AG08396 (cell line): ENCODE results near the gene MAOA.
A peak's percentile ranks its signal among the peaks of the same experiment; 100 is the strongest.
"Not testable (repeated sequence)": the region's sequence is repeated elsewhere in the genome, so short reads cannot be mapped to it uniquely, and the experiment has no call there.

ENCODE experiments used
- DNase-seq: peaks from one replicate; pipeline ENCODE4 v3.0.0; 2012; ENCODE audit warnings: low spot score, mixed read lengths

The MAOA gene

GRCh38 chrX:43718081-43718480, 62.0 kb downstream of the MAOA start:
- no peak for DNase-seq

- no peak for DNase-seq
Observed at GRCh38 chrX:43718546-43718945, 62.4 kb downstream of the MAOA start.

GRCh38 chrX:43718956-43719355, 62.9 kb downstream of the MAOA start:
- DNase-seq = no peak

- DNase-seq = no peak
Observed at GRCh38 chrX:43720082-43720481, 64.0 kb downstream of the MAOA start.

DNA sequence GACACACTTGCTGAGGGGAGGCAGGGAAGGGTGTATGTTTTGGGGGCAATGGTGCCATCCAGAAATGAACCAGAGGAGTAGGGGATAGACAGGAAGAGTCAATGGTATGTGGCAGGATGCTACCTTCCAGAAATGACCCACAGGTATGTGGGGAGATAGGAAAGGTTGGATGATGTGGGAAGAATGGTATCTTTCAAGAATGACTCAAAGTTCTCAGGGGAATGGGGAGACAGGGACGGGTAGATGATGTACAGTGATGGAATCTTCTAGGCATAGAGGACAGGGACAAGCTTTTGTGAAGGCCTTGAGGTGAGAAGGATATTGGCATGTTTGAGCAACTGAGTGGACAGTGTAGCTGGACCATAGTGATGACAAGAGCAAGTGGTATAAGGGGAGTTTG, 64.9 kb downstream of the MAOA start:
- no peak for DNase-seq

DNA sequence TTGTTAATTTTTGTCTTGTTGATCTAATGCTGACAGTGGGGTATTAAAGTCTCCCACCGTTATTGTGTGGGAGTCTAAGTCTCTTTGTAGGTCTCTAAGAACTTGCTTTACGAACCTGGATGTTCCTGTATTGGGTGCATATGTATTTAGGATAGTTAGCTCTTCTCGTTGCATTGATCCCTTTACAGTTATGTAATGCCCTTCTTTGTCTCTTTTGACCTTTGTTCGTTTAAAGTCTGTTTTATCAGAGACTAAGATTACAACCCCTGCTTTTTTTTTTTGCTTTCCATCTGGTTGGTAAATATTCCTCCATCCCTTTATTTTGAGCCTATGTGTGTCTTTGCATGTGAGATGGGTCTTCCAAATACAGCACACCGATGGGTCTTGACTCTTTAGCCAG, 69.1 kb downstream of the MAOA start:
- not testable (repeated sequence) for DNase-seq

GRCh38 chrX:43727254-43727653, 71.2 kb downstream of the MAOA start:
- not testable (repeated sequence) for DNase-seq

- DNase-seq = no peak
Observed at GRCh38 chrX:43728002-43728401, 71.9 kb downstream of the MAOA start.

DNA sequence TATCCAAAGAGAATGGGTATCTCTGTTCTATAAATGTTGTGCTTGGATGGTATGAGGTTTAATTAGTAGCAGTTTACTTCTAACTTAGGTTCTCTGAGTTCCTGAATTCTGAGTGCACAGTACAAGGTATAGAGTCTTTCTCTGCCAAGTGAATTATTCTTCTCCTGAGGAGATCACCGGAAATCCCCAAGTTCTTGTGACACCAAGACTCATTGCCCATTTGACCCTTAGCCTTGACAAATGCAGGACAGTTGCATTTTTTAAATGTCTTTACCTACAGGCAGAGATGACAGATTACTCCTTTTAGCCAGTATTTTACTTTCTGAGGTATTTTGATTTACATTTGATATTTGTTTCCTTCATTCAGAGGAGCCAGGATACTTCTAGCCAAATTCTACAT, 72.9 kb downstream of the MAOA start:
- DNase-seq = no peak

DNA sequence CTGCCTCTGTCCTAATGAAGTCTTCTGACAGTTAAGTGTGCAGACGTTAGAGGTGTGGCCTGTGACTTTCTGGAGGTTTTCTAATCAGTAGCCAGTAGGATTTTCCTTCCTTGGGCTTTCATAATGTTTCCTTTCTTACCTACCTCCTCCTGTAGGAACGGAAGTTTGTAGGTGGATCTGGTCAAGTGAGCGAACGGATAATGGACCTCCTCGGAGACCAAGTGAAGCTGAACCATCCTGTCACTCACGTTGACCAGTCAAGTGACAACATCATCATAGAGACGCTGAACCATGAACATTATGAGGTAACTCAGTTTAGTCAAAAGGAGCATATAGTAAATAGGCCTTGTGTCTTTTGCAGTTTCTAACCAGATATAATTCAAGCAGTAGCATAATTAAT, 75.0 kb downstream of the MAOA start:
- no peak for DNase-seq

GRCh38 chrX:43733699-43734098, 77.6 kb downstream of the MAOA start:
- no peak for DNase-seq

DNA sequence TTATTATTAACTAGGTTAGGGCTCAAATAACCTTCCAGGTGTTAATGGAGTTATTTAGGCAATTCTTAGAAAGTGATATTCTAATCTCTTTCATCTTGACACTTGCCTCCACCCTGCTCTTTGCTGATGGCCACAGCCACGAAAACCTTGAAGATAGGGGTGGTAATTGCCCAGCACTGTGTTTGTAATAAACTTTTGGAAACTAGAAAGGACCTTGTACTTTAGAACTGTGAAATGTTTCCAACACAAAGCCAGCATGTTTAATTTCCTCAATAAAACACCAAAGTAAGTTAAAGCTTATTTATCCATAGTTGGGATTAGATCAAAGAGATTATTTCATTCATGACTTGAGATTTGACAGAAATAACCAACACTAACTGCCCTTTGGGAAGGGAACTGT, 78.3 kb downstream of the MAOA start:
- DNase-seq = no peak

- DNase-seq = no peak
Observed at GRCh38 chrX:43735534-43735933, 79.4 kb downstream of the MAOA start.

GRCh38 chrX:43735957-43736356, 79.9 kb downstream of the MAOA start:
- no peak for DNase-seq

GRCh38 chrX:43741843-43742573, 85.9 kb downstream of the MAOA start:
- no peak for DNase-seq

DNA sequence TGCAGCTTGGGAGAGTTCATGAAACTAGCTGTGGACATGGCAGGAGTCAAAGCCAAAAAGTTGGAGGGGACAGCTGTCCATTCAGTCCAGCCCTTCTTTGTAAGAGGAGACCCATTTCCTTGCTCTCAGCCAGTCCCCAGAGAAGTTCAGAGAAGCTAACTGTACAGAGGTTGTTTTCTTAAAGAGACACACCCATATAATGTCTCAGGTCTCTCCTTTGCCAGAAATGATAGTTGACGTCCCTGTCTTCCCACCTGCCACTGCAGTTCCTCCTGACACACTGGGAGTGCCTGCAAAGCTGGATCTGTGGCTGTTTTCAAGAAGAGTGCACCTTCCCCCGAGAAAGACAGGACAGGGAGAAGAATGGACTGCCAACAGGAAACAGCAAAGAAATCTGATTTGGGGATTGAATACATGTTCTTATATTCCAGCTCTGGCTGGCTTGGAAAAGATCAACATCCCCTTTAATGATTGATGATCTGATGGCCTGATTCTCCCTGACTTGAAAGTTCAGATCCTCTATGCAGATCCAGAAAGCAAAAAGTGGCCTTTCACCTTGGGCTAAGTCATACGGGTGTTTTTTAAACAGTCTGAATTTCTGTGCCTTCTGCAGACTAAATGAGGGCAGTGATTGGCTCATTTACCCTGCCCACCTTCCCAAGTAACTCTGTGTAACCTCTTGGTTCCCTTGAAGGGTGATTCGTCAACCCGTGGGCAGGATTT, 87.2 kb downstream of the MAOA start:
- DNase-seq = no peak

GRCh38 chrX:43744284-43744683, 88.2 kb downstream of the MAOA start:
- no peak for DNase-seq

DNA sequence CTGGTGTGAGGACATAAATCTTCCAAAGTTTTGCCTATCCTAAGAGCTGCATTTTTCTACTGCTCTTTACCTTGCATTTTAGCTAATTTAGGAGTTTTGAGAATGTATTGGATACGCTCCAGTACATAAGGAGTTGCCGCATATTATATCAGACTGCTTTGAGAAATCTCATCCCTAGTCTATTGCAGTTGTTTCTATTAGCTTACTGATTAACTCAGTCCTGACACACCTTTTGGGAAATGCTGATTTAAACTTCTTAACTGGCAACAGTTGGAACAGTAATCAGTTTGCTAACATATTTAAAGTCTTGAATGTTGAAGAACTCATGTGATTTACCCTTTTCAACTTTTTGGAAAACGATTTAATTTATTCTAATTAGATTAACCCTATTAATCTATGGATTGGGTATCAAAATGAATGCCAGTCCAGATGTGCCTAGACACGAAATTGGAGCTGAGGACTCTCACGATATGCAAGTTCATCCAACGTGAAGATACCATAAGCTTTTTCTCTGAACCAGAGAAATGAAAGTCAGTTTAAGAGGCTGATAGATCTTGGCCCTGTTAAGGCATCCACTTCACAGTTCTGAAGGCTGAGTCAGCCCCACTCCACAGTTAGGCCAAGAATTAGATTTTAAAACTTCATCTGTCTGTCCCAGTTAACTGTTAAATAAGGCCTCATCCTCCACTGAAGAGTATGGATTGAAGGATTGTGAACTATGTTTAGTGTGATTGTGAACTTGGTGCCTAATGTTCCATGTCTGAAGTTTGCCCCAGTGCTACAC, 90.0 kb downstream of the MAOA start:
- DNase-seq = no peak

- no peak for DNase-seq
Observed at GRCh38 chrX:43747476-43747875, 91.4 kb downstream of the MAOA start.

DNA sequence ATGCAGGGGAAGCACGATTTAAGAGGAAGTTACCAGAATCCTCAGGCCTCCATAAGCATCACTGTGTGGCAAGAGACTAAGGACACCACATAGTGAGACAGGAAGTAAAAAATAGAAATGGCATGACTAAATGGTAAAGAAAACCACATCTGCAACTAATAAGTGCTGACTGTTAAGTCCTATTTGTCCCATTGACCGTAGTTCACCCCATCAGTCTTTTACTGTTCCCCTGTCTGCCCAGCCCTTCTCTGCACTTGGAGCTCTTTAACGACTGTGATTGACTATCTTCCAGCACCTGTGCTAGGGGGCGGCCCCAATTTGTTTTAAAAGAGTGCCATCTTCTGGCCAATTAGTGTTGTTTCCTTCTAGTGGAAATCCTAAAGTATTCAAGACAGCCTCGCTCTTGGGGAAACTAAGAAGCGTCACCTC, 94.2 kb downstream of the MAOA start:
- DNase-seq = peak; percentile 25

DNA sequence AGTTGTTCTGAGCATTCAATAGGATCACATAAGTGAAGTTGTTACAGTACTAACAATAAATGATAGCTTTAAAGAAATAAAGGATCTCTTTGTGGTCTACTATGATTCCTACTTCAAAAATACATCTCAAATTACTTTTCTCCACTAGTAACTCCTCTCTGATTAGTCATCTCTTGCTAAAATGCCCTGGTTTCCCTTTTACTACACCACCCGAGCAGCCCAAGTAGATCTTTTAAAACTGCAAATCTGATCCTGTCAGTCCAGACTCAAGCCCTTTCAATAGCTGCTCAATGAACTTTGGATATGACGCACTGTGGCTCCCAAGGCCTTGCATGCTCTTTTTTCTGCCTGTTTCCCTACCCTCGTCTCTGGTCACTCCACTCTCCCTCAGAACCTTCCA, 97.5 kb downstream of the MAOA start:
- peak; percentile 7 for DNase-seq

DNA sequence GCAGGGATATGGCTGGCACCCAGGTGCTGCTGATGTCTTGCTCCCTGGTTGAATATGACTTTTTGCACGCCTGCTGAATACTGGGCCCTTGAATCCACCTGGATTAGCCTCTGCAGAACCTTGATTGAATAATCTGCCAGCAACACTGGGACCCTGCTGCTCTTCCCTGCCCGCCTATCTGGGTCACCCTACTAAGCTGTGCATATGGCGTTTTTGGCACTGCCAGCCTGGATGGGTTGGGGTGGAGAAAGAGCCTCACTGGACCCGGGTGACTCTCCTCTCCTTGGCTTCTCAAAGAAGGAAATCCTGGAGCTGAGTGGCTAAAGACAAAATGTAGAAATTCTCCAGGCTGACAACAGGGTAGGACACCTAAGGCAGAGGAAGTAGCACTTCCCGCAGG, 100.0 kb downstream of the MAOA start:
- no peak for DNase-seq

GRCh38 chrX:43758044-43758443, 101.9 kb downstream of the MAOA start:
- DNase-seq = no peak
